COLO668 (cell line): Measurements from ENCODE around the gene TMEM205.
"Not testable (repeated sequence)": the region's sequence is repeated elsewhere in the genome, so short reads cannot be mapped to it uniquely, and the experiment has no call there.

Experiments used
- DNase-seq: peaks from one replicate; lab custom pipeline; 2025; ENCODE audit not compliant: unreplicated experiment; lab: John Stamatoyannopoulos, UW

Gene TMEM205

GRCh38 chr19:11340099-11340467, 6.0 kb downstream of the TMEM205 start:
- DNase-seq, result not testable (repeated sequence)

- peak; percentile 95 for DNase-seq
Measured at GRCh38 chr19:11339254-11340098, 6.6 kb downstream of the TMEM205 start, which contains the start of gene RAB3D. Gene RAB3D, minus strand, starts transcription at chr19:11339657. Its CDS starts 2,258 bp downstream, at chr19:11337399.

GRCh38 chr19:11338569-11339253, 7.4 kb downstream of the TMEM205 start:
- peak; percentile 47 for DNase-seq

DNA sequence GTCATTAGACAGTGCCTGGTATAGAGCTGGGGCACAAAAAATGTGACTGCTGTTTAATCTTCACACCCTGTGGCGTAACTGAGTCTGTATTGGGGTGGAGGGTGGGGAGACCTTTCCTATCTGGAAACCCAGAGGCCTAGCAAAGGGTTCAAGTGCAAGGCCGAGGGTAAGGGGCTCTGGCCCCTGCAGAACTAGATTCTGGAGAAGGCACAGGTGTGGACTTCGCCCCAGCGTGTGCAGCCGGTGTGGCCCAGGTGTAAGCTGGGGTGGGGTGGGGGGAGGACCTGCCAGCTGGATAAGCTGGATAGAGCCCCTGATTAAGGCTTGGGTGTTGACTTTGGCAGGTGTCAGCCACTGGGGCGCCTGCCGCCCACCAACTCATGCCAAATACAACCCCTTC, 7.9 kb downstream of the TMEM205 start:
- peak; percentile 48 for DNase-seq

GRCh38 chr19:11337080-11337479, 9.0 kb downstream of the TMEM205 start:
- DNase-seq, result no peak

- DNase-seq, result no peak
Measured at GRCh38 chr19:11335449-11336146, 10.5 kb downstream of the TMEM205 start.

DNA sequence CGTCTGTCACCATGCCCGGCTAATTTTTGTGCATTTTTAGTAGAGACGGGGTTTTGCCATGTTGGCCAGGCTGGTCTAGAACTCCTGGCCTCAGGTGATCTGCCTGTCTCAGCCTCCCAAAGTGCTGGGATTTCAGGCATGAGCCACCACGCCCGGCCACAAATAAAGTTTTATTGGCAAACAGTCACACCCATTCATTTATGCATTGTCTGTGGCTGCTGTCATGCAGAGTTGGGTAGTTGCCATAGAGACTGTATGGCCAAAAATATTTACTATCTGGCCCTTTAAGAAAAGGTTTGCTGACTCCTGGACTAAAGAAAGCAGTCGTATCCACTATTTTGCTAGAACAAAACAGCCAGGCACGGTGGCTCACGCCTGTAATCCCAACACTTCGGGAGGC, 12.2 kb downstream of the TMEM205 start:
- DNase-seq, result not testable (repeated sequence)

DNA sequence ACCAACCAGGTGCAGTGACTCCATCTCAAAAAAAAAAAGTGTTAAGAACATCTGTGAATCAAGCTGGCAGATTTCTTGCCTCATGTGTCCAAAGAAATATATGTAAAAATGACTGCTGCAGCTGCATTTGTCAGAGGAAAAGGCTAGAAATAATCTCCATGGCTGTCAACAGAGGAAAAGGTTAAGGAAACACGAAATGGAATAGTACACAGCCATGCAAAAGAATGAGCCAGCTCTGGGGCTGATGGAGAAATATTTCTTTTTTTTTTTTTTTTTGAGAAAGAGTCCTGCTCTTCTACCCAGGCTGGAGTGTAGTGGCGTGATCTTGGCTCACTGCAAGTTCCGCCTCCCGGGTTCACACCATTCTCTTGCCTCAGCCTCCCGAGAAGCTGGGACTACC, 13.2 kb downstream of the TMEM205 start:
- no peak for DNase-seq

DNA sequence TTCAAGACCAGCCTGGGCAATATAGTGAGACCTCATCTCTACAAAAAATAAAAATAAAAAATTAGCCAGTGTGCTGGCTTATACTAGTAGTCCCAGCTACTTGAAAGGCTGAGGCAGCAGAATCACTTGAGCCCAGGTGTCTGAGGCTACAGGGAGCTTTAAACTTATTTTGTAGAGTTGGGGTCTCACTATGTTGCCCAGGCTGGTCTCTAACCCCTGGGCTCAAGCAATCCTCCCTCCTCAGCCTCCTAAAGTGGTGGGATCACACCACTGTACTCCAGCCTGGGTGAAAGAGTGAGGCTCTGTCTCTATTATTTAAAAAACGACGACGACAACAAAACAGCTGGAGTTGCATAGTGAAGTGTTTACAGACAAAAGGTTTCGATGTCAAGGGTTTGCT, 14.6 kb downstream of the TMEM205 start:
- no peak for DNase-seq

DNA sequence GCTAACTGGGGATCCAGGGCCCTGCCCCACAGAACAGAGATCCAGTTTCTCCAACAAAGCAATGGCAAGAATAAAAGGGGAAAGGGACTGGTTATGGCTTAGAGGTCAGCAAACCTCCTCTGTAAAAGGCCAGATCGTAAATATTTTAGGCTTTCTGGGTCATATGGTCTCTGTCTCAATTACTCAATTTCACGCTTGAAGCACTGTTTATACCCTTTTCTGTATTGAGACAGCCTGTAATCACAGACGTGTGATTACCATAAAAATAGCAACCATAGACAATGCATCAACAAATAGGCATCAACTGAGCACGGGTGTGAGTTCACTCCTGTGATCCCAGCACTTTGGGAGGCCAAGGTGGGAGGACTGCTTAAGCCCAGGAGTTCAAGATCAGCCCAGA, 15.9 kb downstream of the TMEM205 start:
- DNase-seq, result no peak

DNA sequence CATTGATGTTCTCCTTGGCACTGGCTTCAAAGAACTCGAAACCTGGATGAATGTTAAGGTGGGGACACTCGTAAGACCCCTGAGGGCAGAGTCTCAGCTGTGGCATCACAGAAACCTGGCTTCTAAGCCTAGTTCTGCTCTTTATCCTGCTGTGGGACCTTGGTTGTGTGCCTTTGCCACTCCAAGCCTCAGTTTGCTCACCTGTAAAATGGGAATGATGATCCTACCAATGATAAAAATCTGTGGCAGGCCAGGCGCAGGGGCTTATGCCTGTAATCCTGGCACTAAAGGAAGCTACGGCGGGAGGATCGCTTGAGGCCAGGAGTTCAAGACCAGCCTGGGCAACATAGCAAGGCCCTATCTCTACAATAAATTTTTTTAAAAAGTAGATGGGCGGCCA, 20.5 kb downstream of the TMEM205 start:
- DNase-seq, result no peak

DNA sequence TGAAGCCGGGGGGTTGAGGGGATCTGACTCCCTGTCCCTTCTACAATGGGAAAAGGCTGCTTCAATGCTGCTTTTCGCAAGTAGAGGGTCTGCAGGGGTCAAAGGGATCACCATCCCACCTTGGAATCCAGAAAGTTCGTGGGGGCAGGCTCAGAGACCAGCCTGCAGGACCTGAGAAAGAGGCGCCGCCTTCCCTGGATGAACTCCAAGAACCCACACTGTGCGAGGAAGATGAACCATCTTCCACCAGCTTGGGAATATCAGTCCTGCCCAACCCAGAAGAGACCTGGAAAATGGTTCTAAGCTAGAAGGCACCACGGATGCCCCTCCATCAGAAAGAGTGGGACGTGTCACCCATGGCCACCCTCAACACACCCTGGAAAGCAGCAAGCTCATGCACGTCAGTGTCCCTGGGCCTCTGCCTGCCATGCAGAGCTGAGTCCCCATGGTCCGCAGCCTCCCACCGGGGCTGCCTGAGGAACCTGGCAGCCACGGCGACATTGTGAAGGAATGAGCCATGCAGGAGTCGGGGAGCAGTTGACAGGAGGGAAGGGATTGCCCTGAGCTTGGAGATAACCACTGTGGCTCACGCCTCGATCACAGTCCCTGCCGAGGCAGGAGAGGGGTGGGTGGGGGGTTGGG, 21.2 kb downstream of the TMEM205 start:
- DNase-seq, result no peak

GRCh38 chr19:11324079-11324661, 21.9 kb downstream of the TMEM205 start:
- DNase-seq, result no peak

DNA sequence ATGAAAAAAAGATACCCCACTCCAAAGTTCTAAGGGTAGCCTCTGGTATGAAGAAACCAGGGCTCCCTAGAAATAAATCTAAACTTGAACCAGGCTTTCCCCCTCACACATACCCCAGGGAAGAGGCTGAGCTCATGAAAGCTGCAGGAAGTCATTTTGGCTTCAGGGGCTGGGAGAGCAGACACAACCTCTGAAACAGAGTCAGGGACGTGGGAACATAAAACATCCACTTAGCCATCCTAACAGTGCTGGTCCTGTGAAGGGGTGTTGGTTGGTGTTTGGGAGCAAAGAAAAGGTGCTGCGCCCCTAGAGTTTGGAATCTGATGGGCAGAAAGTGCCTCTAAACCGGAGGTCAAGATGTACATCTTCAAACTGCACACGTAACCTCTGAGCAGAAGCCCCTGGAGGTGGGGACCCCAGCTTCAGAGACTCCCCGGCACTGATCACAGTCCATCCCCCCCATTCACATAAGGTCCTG, 22.4 kb downstream of the TMEM205 start:
- DNase-seq, result no peak

DNA sequence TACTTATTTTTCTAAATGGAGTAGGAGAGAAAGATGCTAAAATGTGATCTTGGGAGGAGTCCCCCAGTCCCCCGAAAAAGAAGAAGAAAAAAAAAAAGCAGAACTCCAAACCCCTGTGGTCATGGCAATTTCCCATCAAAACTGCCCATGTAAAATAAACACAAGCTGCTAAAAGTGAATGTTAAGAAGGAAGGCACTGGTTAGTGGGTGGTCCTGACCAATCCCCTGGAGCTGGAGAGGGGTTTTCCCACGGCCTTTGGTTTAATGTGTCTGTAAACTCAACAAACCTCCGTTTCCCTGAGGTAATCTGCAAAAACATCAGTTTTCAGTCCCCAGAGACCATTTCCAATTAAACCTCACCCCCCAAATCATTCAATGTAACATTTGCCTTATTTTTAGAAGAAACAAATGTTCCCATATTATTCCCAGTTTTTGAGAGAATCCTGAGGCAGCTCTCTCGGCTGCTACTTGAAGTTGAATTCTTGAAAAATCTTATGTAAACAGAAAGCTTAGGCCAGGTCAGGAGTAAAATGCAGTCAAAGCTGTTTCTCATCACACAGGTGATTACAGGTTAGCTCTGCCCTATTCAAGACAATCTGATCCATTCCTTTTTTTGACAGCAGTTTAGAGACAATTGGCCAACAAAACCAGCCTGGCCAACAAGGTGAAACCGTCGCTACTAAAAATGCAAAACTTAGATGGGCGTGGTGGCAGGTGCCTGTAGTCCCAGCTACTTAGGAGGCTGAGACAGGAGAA, 23.6 kb downstream of the TMEM205 start:
- no peak for DNase-seq

- no peak for DNase-seq
Measured at GRCh38 chr19:11321191-11322126, 24.6 kb downstream of the TMEM205 start.

- not testable (repeated sequence) for DNase-seq
Measured at GRCh38 chr19:11320278-11320995, 25.6 kb downstream of the TMEM205 start.

DNA sequence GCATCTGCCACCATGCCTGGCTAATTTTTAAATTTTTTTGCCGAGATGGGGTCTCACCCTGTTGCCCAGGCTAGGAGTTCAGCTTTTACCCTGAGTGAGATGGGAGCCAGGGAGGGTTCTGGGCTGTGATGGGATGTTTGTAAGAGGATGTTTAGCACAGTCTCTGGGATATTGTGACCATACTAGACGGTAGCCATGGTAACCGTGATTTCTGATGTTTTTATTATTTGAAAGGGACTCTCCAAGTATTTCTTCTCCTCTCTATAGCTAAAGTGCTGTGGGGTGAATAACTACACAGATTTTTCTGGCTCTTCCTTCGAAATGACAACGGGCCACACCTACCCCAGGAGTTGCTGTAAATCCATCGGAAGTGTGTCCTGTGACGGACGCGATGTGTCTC, 39.7 kb downstream of the TMEM205 start:
- DNase-seq, result no peak
